PC-9 (cell line): ENCODE data around the gene GCDH. TPM values are rescaled to one million over a fixed set of nuclear protein-coding genes. Genes with fewer than 3 reads are reported as not detected.

Experiments
- BruUV-seq: library from RNA; stranded (reverse); fragments of 400-500 nt; replicated peaks from 2 replicates; lab custom pipeline; 2021; lab: Mats Ljungman, UMichigan
- CTCF ChIA-PET: fragments of 300-600 bp; sonication (Branson Sonifier 250); formaldehyde crosslinking; loops from one replicate; lab custom pipeline; 2022; ENCODE audit warnings: antibody characterized with exemption; lab: Charles Lee
- POLR2A ChIA-PET: fragments of 300-600 bp; sonication (Branson Sonifier 250); formaldehyde crosslinking; loops from one replicate; lab custom pipeline; 2022; ENCODE audit warnings: antibody characterized with exemption; ENCODE audit not compliant: unreplicated experiment; lab: Charles Lee
- DNase-seq, 2 experiments: peaks; one replicate each; pipeline versions ENCODE4 v3.0.0 to v3.0.0-alpha.2; 2015 to 2022; ENCODE audit warnings: mixed read lengths in 1 of 2
- H2AFZ ChIP-seq: fragments of 200-600 bp; sonication (generic); 2 replicates; pipeline ENCODE4 v1.8.1; 2017; ENCODE audit warnings: antibody characterized with exemption
- H3F3A ChIP-seq: fragments of 200-600 bp; sonication (generic); 2 replicates; pipeline ENCODE4 v1.8.1; 2017; ENCODE audit warnings: antibody characterized with exemption, mild to moderate bottlenecking, low read depth; ENCODE audit not compliant: insufficient read depth
- H3K27ac ChIP-seq: fragments of 200-600 bp; sonication (generic); 2 replicates; pipeline ENCODE4 v1.6.1; 2016; ENCODE audit warnings: mixed run types
- H3K27me3 ChIP-seq: fragments of 200-600 bp; sonication (generic); 2 replicates; pipeline ENCODE4 v1.6.1; 2016; ENCODE audit warnings: low read depth, mixed run types; ENCODE audit not compliant: insufficient read depth
- H3K36me3 ChIP-seq: fragments of 200-600 bp; sonication (generic); 2 replicates; pipeline ENCODE4 v1.6.1; 2016; ENCODE audit warnings: low read depth, mixed run types
- H3K4me1 ChIP-seq: fragments of 200-600 bp; sonication (generic); replicated peaks from 2 replicates; pipeline ENCODE4 v1.6.1; 2016; ENCODE audit warnings: mixed run types; ENCODE audit not compliant: insufficient read depth
- H3K4me2 ChIP-seq: fragments of 200-600 bp; sonication (generic); 2 replicates; pipeline ENCODE4 v1.6.1; 2017; ENCODE audit warnings: mixed run types
- H3K4me3 ChIP-seq: fragments of 200-600 bp; sonication (generic); 2 replicates; pipeline ENCODE4 v1.6.1; 2016; ENCODE audit warnings: mixed run types
- H3K79me2 ChIP-seq: fragments of 200-600 bp; sonication (generic); 2 replicates; pipeline ENCODE4 v1.6.1; 2017; ENCODE audit warnings: low read depth, mixed run types
- H3K9me2 ChIP-seq: fragments of 200-600 bp; sonication (generic); 2 replicates; pipeline ENCODE4 v1.8.1; 2017; ENCODE audit warnings: mild to moderate bottlenecking; ENCODE audit not compliant: insufficient read depth
- H3K9me3 ChIP-seq: fragments of 200-600 bp; sonication (generic); 2 replicates; pipeline ENCODE4 v1.8.1; 2016; ENCODE audit warnings: low read depth; ENCODE audit not compliant: insufficient read depth
- H4K20me1 ChIP-seq: fragments of 200-600 bp; sonication (generic); 2 replicates; pipeline ENCODE4 v1.8.1; 2017; ENCODE audit not compliant: insufficient read depth
- EZH2 ChIP-seq: fragments of 200-600 bp; sonication (generic); IDR thresholded peaks from 2 replicates; pipeline ENCODE4 v1.8.0; 2017; ENCODE audit warnings: antibody characterized with exemption, low read depth
- intact Hi-C: fragments of 100-400 bp; cut with micrococcal nuclease; formaldehyde crosslinking; loops from one replicate; pipeline ENCODE4 v1.10.0; 2022; ENCODE audit not compliant: unreplicated experiment
- total RNA-seq: library from RNA; stranded (reverse); gene quantifications from 2 replicates; pipeline ENCODE4 v1.2.3, GENCODE V29; 2021
- TF ChIP-seq, protein P1 (sequence below): fragments of 200-600 bp; sonication (generic); conservative IDR thresholded peaks from 2 replicates; pipeline ENCODE4 v1.6.1; 2017; ENCODE audit warnings: mixed run types, antibody characterized with exemption, mild to moderate bottlenecking, moderate library complexity

Gene GCDH
- total RNA-seq, 1 experiment from 2014 or later, result 23.2 TPM

DNA sequence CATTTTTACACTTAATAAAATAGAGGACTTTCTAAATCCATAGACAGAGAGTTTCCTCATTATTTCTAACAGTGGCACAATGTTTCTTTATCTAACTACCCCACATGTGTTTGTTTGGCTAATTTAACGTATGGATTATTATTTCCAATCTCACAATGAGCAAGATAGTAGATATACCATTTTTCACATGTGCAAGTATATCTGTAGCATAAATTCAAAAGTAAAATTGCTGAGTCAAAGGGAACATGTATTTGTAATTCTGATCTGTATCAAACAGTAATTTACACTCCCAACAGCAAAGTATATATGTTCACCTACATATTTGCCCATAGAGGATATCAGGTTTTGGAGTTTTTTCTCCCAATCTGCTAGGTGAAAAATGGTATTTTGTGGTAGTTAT, 34.3 kb upstream of the GCDH start:
- DNase-seq, result no peak
- Histone ChIP-seq H2AFZ (no peak overlapping the region), H4K20me1 (no peaks in the 10 kb centered on the region), H3K9me2 (no peaks in the 10 kb centered on the region), H3K9me3 (no peaks in the 10 kb centered on the region), H3K4me2 (no peak overlapping the region), H3K79me2 (no peaks in the 10 kb centered on the region), H3K36me3 (no peaks in the 10 kb centered on the region), H3K27ac (no peak overlapping the region), H3K4me1 (no peaks in the 10 kb centered on the region), H3F3A (peaks cover 6% of the 10 kb centered on the region; the same call in 1 of the 2 replicates), H3K4me3 (no peak overlapping the region), H3K27me3 (no peaks in the 10 kb centered on the region)
- no peak for TF ChIP-seq EZH2
- TF ChIP-seq, protein P1, sequence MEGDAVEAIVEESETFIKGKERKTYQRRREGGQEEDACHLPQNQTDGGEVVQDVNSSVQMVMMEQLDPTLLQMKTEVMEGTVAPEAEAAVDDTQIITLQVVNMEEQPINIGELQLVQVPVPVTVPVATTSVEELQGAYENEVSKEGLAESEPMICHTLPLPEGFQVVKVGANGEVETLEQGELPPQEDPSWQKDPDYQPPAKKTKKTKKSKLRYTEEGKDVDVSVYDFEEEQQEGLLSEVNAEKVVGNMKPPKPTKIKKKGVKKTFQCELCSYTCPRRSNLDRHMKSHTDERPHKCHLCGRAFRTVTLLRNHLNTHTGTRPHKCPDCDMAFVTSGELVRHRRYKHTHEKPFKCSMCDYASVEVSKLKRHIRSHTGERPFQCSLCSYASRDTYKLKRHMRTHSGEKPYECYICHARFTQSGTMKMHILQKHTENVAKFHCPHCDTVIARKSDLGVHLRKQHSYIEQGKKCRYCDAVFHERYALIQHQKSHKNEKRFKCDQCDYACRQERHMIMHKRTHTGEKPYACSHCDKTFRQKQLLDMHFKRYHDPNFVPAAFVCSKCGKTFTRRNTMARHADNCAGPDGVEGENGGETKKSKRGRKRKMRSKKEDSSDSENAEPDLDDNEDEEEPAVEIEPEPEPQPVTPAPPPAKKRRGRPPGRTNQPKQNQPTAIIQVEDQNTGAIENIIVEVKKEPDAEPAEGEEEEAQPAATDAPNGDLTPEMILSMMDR, result no peak
- POLR2A ChIA-PET, result no interaction called here
- intact Hi-C loops, result no loop called here
- CTCF ChIA-PET, result interaction anchor here (0.7 kb wide), 1 partner anchor 212 kb away, joined by 5 read pairs; no protein-coding TSS in a partner anchor
- no TSS peak for BruUV-seq

DNA sequence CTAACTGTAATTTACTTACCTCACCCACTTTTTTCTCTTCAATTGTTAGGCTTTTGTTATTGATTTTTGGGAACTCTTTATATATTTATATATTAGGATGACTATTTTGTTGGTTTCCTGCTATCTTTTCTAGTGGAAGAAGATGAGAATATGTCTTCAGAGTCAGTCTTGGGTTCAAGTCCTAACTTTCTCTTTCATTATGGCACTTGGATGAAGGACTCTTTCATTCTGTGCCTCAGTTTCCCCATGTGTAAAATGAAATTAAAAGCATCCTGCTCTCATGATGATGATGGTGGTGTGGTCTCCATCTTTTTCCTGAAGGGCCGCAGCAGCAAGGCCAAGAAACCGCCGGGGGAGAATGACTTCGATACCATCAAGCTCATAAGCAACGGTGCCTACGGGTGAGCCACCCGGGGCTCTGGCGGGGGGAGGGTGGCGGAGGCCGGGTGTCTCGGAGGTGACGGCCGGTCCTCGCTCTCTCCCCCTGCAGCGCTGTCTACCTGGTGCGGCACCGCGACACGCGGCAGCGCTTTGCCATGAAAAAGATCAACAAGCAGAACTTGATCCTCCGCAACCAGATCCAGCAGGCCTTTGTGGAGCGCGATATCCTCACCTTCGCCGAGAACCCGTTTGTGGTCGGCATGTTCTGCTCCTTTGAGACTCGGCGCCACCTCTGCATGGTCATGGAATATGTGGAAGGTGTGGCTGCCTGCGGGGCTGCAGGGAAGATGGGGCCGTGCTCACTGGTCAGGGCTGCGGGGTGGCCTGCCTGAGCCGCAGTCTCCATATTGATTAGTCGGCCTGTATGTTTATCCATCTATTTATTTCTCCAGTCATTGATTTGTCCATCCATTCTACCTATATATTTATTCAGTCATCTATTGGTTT, 32.7 kb upstream of the GCDH start:
- intact Hi-C loops, result no loop called here
- ChIA-PET CTCF (no interaction called here), POLR2A (no interaction called here)
- Histone ChIP-seq H3K4me1 (no peaks in the 10 kb centered on the region), H3K4me3 (no peak overlapping the region), H3K36me3 (no peaks in the 10 kb centered on the region), H3K27ac (no peak overlapping the region), H3K9me2 (no peaks in the 10 kb centered on the region), H3K27me3 (no peaks in the 10 kb centered on the region), H4K20me1 (no peaks in the 10 kb centered on the region), H3K79me2 (no peaks in the 10 kb centered on the region), H3K4me2 (no peak overlapping the region), H3K9me3 (no peaks in the 10 kb centered on the region), H3F3A (peaks cover 9% of the 10 kb centered on the region; the same call in 1 of the 2 replicates), H2AFZ (no peak overlapping the region)
- no TSS peak for BruUV-seq
- TF ChIP-seq, protein P1, result no peak
- TF ChIP-seq EZH2, result no peak
- DNase-seq, result no peak

DNA sequence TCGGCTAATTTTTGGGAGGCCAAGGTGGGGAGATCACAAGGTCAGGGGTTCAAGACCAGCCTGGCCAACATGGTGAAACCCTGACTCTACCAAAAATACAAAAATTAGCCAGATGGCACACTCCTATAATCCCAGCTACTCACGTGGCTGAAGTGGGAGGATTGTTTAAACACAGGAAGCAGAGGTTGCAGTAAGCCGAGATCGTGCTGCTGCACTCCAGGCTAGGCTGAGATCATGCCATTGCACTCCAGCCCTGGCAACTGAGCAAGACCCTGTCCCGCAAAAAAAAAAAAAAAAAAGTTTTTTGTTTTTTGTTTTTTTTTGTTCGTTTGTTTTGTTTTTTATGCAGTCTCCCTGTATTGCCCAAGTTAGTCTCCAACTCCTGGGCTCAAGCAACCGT, 31.4 kb upstream of the GCDH start:
- intact Hi-C loops, result no loop called here
- no peak overlapping the region for H3K4me3 ChIP-seq
- H3F3A ChIP-seq, result peaks cover 7% of the 10 kb centered on the region; the same call in 1 of the 2 replicates
- H2AFZ ChIP-seq, result no peak overlapping the region
- TF ChIP-seq, protein P1, result no peak
- TF ChIP-seq EZH2, result no peak
- ChIA-PET CTCF (no interaction called here), POLR2A (no interaction called here)
- no TSS peak for BruUV-seq
- H3K27me3 ChIP-seq, result no peaks in the 10 kb centered on the region
- no peaks in the 10 kb centered on the region for H3K4me1 ChIP-seq
- no peaks in the 10 kb centered on the region for H3K9me3 ChIP-seq
- H3K27ac ChIP-seq, result no peak overlapping the region
- no peaks in the 10 kb centered on the region for H3K79me2 ChIP-seq
- no peaks in the 10 kb centered on the region for H3K36me3 ChIP-seq
- H3K4me2 ChIP-seq, result no peak overlapping the region
- DNase-seq, result no peak
- no peaks in the 10 kb centered on the region for H4K20me1 ChIP-seq
- H3K9me2 ChIP-seq, result no peaks in the 10 kb centered on the region
